Kidney (tissue), 14 donors: ENCODE measurements around the gene CISTR. TPM values are rescaled to one million over a fixed set of nuclear protein-coding genes. Genes with fewer than 3 reads are reported as not detected.
A peak's percentile ranks its signal among the peaks of the same experiment; 100 is the strongest.

Experiments
- DNase-seq, 5 donors: peaks; one replicate each; pipeline ENCODE4 v3.0.0-alpha.2; 2013 to 2020
- FAIRE-seq: peaks from 2 replicates; lab custom pipeline; 2012; peaks lifted over from hg19 to GRCh38; lab: Jason Lieb, UNC
- H3K27ac ChIP-seq, 2 donors: one replicate each; pipeline ENCODE4 v1.7.0; 2013; ENCODE audit warnings: low read depth in 2 of 2, low read length in 2 of 2, inconsistent platforms in 1 of 2
- H3K27me3 ChIP-seq: one replicate; pipeline ENCODE4 v1.7.1; 2013; ENCODE audit warnings: low read length, inconsistent platforms; ENCODE audit not compliant: control insufficient read depth, insufficient read depth
- H3K36me3 ChIP-seq, 3 donors: one replicate each; pipeline versions ENCODE4 v1.7.0 to v1.7.1; 2013; ENCODE audit warnings: low read length in 3 of 3, control low read depth in 1 of 3, inconsistent platforms in 1 of 3; ENCODE audit not compliant: insufficient read depth in 3 of 3, control insufficient read depth in 2 of 3
- H3K4me1 ChIP-seq, 3 donors: one replicate each; pipeline versions ENCODE4 v1.7.0 to v1.7.1; 2013; ENCODE audit warnings: low read length in 3 of 3, inconsistent platforms in 1 of 3, low read depth in 1 of 3; ENCODE audit not compliant: control insufficient read depth in 2 of 3, insufficient read depth in 2 of 3
- H3K4me3 ChIP-seq, 3 donors: one replicate each; pipeline versions ENCODE4 v1.7.0 to v1.8.1; 2013; ENCODE audit warnings: low read length in 3 of 3, control low read depth in 1 of 3, inconsistent platforms in 1 of 3
- H3K9ac ChIP-seq, 3 donors: one replicate each; pipeline versions ENCODE4 v1.7.0 to v1.7.1; 2013; ENCODE audit warnings: low read length in 3 of 3, control low read depth in 1 of 3, inconsistent platforms in 1 of 3
- H3K9me3 ChIP-seq, 3 donors: one replicate each; pipeline versions ENCODE4 v1.7.0 to v1.7.1; 2013; ENCODE audit warnings: low read length in 3 of 3, control low read depth in 1 of 3, inconsistent platforms in 1 of 3; ENCODE audit not compliant: control insufficient read depth in 2 of 3, insufficient read depth in 1 of 3
- intact Hi-C: fragments of 100-400 bp; cut with DNase I; formaldehyde crosslinking; loops from one replicate; pipeline ENCODE4 v1.11.1; 2022
- polyA plus RNA-seq: library from polyadenylated mRNA; stranded (reverse); fragments of 350-450 nt; fragmentation: Illumina TruSeq; extraction: RNeasy Lipid Tissue Mini Kit (QIAGEN cat#74804); gene quantifications from one replicate; pipeline ENCODE4 v1.2.3, GENCODE V29; 2014; ENCODE audit warnings: low read depth, low replicate concordance; ENCODE audit not compliant: insufficient read depth
- total RNA-seq: library from RNA; stranded (reverse); fragmentation: NEBNext Ultra II Directional; extraction: Animal tissue kit (Norgen Biotek cat#: 25700); gene quantifications from one replicate; pipeline ENCODE4 v1.2.1, GENCODE V29; 2021
- TF ChIP-seq, protein P1 (sequence below): IDR thresholded peaks from 3 replicates; pipeline ENCODE4 v1.5.1; 2012; ENCODE audit warnings: mild to moderate bottlenecking, moderate library complexity, borderline replicate concordance; ENCODE audit not compliant: insufficient read depth; ENCODE audit errors: extremely low read depth
- donor health status: control.
- donor health status: control.
- donor health status: control.
- donor health status: control.
- donor health status: control.
- donor health status: DM: yes; HTN: yes; CAD: no.
- donor health status: Normal renal cell carcinoma (clear cell type).

The CISTR gene
- total and polyA plus RNA-seq, 2 donors from 2014 or later: not detected

GRCh38 chr12:53786411-53786810 is 34.6 kb upstream of the CISTR start:
- TF ChIP-seq, protein P1, sequence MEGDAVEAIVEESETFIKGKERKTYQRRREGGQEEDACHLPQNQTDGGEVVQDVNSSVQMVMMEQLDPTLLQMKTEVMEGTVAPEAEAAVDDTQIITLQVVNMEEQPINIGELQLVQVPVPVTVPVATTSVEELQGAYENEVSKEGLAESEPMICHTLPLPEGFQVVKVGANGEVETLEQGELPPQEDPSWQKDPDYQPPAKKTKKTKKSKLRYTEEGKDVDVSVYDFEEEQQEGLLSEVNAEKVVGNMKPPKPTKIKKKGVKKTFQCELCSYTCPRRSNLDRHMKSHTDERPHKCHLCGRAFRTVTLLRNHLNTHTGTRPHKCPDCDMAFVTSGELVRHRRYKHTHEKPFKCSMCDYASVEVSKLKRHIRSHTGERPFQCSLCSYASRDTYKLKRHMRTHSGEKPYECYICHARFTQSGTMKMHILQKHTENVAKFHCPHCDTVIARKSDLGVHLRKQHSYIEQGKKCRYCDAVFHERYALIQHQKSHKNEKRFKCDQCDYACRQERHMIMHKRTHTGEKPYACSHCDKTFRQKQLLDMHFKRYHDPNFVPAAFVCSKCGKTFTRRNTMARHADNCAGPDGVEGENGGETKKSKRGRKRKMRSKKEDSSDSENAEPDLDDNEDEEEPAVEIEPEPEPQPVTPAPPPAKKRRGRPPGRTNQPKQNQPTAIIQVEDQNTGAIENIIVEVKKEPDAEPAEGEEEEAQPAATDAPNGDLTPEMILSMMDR: no peak
- H3K27me3 ChIP-seq: no peaks in the 10 kb centered on the region
- DNase-seq: peak in 1 of 5 donors; percentile 66
- FAIRE-seq: no peak
- intact Hi-C loops: no loop called here
- no peak overlapping the region for H3K9ac ChIP-seq
- no peaks in the 10 kb centered on the region for H3K36me3 ChIP-seq
- H3K9me3 ChIP-seq: no peaks in the 10 kb centered on the region
- no peak overlapping the region for H3K27ac ChIP-seq
- no peaks in the 10 kb centered on the region for H3K4me1 ChIP-seq
- H3K4me3 ChIP-seq: no peak overlapping the region

- H3K27me3 ChIP-seq: no peaks in the 10 kb centered on the region
- no peak overlapping the region for H3K9ac ChIP-seq
- H3K36me3 ChIP-seq: no peaks in the 10 kb centered on the region
- FAIRE-seq (no peak), DNase-seq (no peak)
- H3K27ac ChIP-seq: no peak overlapping the region
- H3K9me3 ChIP-seq: no peaks in the 10 kb centered on the region
- intact Hi-C loops: no loop called here
- H3K4me1 ChIP-seq: no peaks in the 10 kb centered on the region
- TF ChIP-seq, protein P1: no peak
- H3K4me3 ChIP-seq: no peak overlapping the region
These were observed 33.4 kb upstream of the CISTR start for GRCh38 chr12:53785161-53785560.

- Histone ChIP-seq H3K27ac (no peak overlapping the region), H3K36me3 (no peaks in the 10 kb centered on the region), H3K4me3 (no peak overlapping the region), H3K27me3 (no peaks in the 10 kb centered on the region), H3K4me1 (no peaks in the 10 kb centered on the region), H3K9me3 (no peaks in the 10 kb centered on the region), H3K9ac (no peak overlapping the region)
- intact Hi-C loops: no loop called here
- TF ChIP-seq, protein P1: no peak
- DNase-seq: no peak
- no peak for FAIRE-seq
These were observed 30.4 kb upstream of the CISTR start for GRCh38 chr12:53782093-53782703.

- TF ChIP-seq, protein P1: no peak
- Histone ChIP-seq H3K9ac (no peak overlapping the region), H3K27ac (no peak overlapping the region), H3K36me3 (no peaks in the 10 kb centered on the region), H3K4me1 (no peaks in the 10 kb centered on the region), H3K9me3 (no peaks in the 10 kb centered on the region), H3K4me3 (no peak overlapping the region), H3K27me3 (no peaks in the 10 kb centered on the region)
- DNase-seq: no peak
- no peak for FAIRE-seq
- intact Hi-C loops: no loop called here
These were observed 29.5 kb upstream of the CISTR start for GRCh38 chr12:53781228-53781801.
